ENCODE results near the gene CLASP2.
A peak's percentile ranks its signal among the peaks of the same experiment; 100 is the strongest.

CLASP2 gene

GRCh38 chr3:33717866-33718594, at the start of gene CLASP2:
TSS of gene CLASP2 (minus strand) at chr3:33718254. CDS start at chr3:33718002, 252 bp downstream.
- TF ChIP-seq USF1 (IDR thresholded peaks at IDR 0.05), result peak; percentile 2; the same call in 1 of the 2 replicates
- TF ChIP-seq EP300 (IDR thresholded peaks at IDR 0.05; ENCODE audit: borderline replicate concordance), result no peak
- TF ChIP-seq ZBTB7A (IDR thresholded peaks at IDR 0.05; ENCODE audit: low read depth), result peak; percentile 90
- TF ChIP-seq CEBPB (IDR thresholded peaks at IDR 0.05), result no peak
- no peak for TF ChIP-seq FOXM1 (IDR thresholded peaks at IDR 0.05; ENCODE audit: borderline replicate concordance, low read depth)
- no peak for TF ChIP-seq RAD21 (IDR thresholded peaks at IDR 0.05; ENCODE audit: low read depth)
- TF ChIP-seq MAX (IDR thresholded peaks at IDR 0.05), result no peak; the same call in none of the 2 replicates
- TF ChIP-seq EGR1 (IDR thresholded peaks at IDR 0.05), result peak; percentile 67
- peak; percentile 84 for TF ChIP-seq CREB1 (IDR thresholded peaks at IDR 0.05; ENCODE audit: low read depth)
- peak; percentile 26; the same call in 1 of the 2 replicates for TF ChIP-seq NFIC (IDR thresholded peaks at IDR 0.05)
- no peak for TF ChIP-seq REST (IDR thresholded peaks at IDR 0.05; ENCODE audit: low read depth)
- TF ChIP-seq YY1 (IDR thresholded peaks at IDR 0.05; ENCODE audit: low read depth), result peak; percentile 1; the same call in 1 of the 2 replicates
- TF ChIP-seq TAF1 (IDR thresholded peaks at IDR 0.05; ENCODE audit: low read depth), result peak; percentile 68; the same call in 1 of the 2 replicates
- TF ChIP-seq TCF12 (IDR thresholded peaks at IDR 0.05; ENCODE audit: low read depth), result no peak
- TF ChIP-seq TEAD4 (IDR thresholded peaks at IDR 0.05), result no peak

- TF ChIP-seq TAF1 (IDR thresholded peaks at IDR 0.05; ENCODE audit: low read depth) (no peak), USF1 (IDR thresholded peaks at IDR 0.05) (peak; percentile 28; the same call in 1 of the 2 replicates), EP300 (IDR thresholded peaks at IDR 0.05; ENCODE audit: borderline replicate concordance) (no peak), TCF12 (IDR thresholded peaks at IDR 0.05; ENCODE audit: low read depth) (no peak)
These were observed 40.8 kb upstream of the CLASP2 start for GRCh38 chr3:33758864-33759263.

- TF ChIP-seq YY1 (IDR thresholded peaks at IDR 0.05; ENCODE audit: low read depth), result no peak
- TF ChIP-seq CREB1 (IDR thresholded peaks at IDR 0.05; ENCODE audit: low read depth), result no peak
These were observed 40.2 kb upstream of the CLASP2 start for GRCh38 chr3:33758281-33758680.

- TF ChIP-seq FOXM1 (IDR thresholded peaks at IDR 0.05; ENCODE audit: borderline replicate concordance, low read depth) (no peak), TCF12 (IDR thresholded peaks at IDR 0.05; ENCODE audit: low read depth) (no peak), TAF1 (IDR thresholded peaks at IDR 0.05; ENCODE audit: low read depth) (no peak), CEBPB (IDR thresholded peaks at IDR 0.05) (no peak), MAX (IDR thresholded peaks at IDR 0.05) (no peak), ZBTB7A (IDR thresholded peaks at IDR 0.05; ENCODE audit: low read depth) (no peak), USF1 (IDR thresholded peaks at IDR 0.05) (no peak), EP300 (IDR thresholded peaks at IDR 0.05; ENCODE audit: borderline replicate concordance) (no peak), TEAD4 (IDR thresholded peaks at IDR 0.05) (no peak), RAD21 (IDR thresholded peaks at IDR 0.05; ENCODE audit: low read depth) (no peak), EGR1 (IDR thresholded peaks at IDR 0.05) (no peak), REST (IDR thresholded peaks at IDR 0.05; ENCODE audit: low read depth) (no peak), YY1 (IDR thresholded peaks at IDR 0.05; ENCODE audit: low read depth) (no peak), CREB1 (IDR thresholded peaks at IDR 0.05; ENCODE audit: low read depth) (no peak), NFIC (IDR thresholded peaks at IDR 0.05) (no peak)
These were observed 33.3 kb upstream of the CLASP2 start for GRCh38 chr3:33751336-33751735.

GRCh38 chr3:33750211-33750548, 32.1 kb upstream of the CLASP2 start:
- no peak for TF ChIP-seq USF1 (IDR thresholded peaks at IDR 0.05)
- no peak for TF ChIP-seq RAD21 (IDR thresholded peaks at IDR 0.05; ENCODE audit: low read depth)
- no peak for TF ChIP-seq MAX (IDR thresholded peaks at IDR 0.05)
- no peak for TF ChIP-seq CEBPB (IDR thresholded peaks at IDR 0.05)
- TF ChIP-seq EP300 (IDR thresholded peaks at IDR 0.05; ENCODE audit: borderline replicate concordance), result no peak
- no peak for TF ChIP-seq FOXM1 (IDR thresholded peaks at IDR 0.05; ENCODE audit: borderline replicate concordance, low read depth)
- TF ChIP-seq CREB1 (IDR thresholded peaks at IDR 0.05; ENCODE audit: low read depth), result no peak
- TF ChIP-seq REST (IDR thresholded peaks at IDR 0.05; ENCODE audit: low read depth), result no peak
- no peak for TF ChIP-seq TAF1 (IDR thresholded peaks at IDR 0.05; ENCODE audit: low read depth)
- no peak for TF ChIP-seq NFIC (IDR thresholded peaks at IDR 0.05)
- no peak for TF ChIP-seq TCF12 (IDR thresholded peaks at IDR 0.05; ENCODE audit: low read depth)
- TF ChIP-seq YY1 (IDR thresholded peaks at IDR 0.05; ENCODE audit: low read depth), result no peak
- TF ChIP-seq EGR1 (IDR thresholded peaks at IDR 0.05), result no peak
- no peak for TF ChIP-seq ZBTB7A (IDR thresholded peaks at IDR 0.05; ENCODE audit: low read depth)

Measured in Ishikawa (cell line).